ENCODE results near the gene KCNK1.
A peak's percentile ranks its signal among the peaks of the same experiment; 100 is the strongest.

The KCNK1 gene

DNA sequence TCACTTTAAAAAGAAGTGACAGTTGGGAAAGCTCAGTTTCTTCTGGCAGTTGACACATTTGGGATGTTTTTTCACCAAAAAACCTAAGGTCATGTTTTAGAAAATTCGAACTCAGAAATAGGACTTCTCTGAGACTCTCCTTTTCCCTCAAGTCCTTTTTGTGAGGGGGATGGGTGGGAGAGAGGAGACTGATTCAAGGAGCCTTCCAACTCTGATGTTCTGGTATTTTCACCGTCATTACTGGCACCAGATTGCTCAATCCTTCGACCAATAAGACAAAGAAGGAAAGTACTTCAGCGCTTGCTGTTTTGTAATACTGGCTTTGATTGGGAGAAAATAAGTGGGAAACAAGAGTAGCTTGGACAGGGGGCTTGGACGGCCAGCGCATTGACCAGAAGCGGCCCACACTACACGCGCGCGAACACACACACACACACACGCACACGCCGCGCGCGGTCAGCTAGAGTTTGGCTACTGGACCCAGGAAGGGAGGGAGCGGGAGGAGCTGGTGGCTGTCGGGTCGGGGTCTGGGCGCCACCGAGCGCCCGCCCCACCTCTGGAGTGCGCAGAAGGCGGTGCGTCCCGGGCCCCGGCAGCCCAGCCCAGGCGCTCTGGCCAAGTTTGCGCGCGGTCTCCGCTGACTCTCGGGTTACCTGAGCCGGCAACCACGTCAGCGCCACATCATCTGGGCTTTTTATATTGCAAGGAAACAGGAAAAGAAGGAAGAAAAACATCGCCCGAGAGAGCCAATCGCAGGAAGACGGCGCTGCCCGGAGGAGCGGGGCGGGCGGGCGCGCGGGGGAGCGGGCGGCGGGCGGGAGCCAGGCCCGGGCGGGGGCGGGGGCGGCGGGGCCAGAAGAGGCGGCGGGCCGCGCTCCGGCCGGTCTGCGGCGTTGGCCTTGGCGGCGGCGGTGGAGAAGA, at the start of gene KCNK1:
TSS of gene KCNK1 (plus strand) at position 855 of the 921 bp plus-strand sequence. CDS start at position 921, 66 bp downstream.
- peak within 1 kb of the TSS; percentile 93 for H3K27ac ChIP-seq
- DNase-seq (ENCODE audit: low read depth, low spot score) = peak; percentile 58

DNA sequence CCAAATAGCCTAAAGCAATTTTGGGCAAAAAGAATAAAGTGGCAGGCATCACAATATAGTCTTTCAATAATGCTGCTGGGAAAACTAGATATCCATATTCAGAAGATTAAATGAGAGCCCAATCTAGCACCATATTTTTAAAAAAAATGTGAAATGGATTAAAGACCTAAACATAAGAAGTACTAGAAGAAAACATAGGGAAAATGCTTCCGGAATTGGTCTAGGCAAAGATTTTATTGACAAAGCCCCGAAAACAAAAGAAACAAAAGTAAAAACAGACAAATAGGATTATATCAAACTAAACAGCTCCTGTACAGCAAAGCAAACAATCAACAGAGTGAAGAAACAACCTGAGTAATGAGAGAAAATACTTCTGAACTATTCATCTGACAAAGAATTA, 48.6 kb upstream of the KCNK1 start:
- H3K27ac ChIP-seq = no peak overlapping the region
- DNase-seq (ENCODE audit: low read depth, low spot score) = no peak

DNA sequence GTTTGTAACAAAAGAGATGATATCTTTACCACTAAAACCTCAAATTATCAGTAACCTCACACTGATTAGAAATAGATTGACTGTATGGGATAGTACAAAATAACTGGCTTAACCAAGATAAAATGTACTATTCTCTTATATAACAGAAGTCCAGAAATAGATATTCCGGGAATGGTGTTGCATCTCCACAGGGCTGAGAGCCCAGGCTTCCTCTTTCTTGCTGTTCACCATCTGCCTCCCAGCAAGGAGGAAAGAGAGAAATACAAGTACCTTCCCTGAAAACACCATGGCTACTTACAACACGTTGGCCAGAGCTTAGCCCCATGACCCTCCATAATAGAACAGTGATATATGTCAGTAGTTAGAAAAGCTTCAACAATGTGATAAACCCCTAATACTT, 47.0 kb upstream of the KCNK1 start:
- no peak for DNase-seq (ENCODE audit: low read depth, low spot score)
- H3K27ac ChIP-seq = no peak overlapping the region

DNA sequence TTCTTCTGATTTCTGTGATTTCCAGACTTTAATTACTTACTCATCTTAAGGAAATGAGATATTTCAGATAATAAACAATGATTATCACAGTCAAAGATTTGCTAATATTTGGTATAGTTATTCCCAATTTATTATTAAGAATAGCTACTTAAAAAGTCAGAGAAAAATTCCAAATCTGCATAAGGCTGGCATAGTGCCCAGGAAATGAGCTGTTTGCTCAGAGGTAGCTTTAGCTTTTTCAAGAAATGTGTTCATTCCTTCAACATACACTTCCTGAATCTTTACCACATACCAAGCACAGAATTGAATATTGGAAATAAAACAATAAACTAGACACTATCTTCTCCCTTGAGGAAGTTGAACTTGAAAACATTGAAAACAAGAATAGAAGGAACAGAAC, 44.3 kb upstream of the KCNK1 start:
- H3K27ac ChIP-seq = no peak overlapping the region
- DNase-seq (ENCODE audit: low read depth, low spot score) = no peak

DNA sequence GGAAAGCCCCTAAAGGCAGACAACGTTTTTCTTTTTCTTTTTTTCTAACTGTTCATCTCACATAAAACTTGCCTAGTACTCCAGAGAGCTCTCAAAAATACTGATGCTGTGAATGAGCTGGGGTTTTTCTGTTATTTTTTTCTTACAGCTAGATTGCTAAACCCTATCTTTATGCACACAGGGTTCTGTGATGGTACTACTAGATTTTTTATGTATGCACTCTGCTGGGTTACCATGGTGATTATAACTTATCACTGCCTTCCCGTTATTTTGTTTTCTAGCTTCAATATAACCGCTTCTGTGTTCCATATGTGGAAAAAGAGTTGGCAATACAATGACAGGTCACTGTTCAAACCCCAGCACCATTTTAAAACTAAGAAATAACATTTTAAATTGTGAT, 43.7 kb upstream of the KCNK1 start:
- DNase-seq (ENCODE audit: low read depth, low spot score) = no peak
- H3K27ac ChIP-seq = no peak overlapping the region

DNA sequence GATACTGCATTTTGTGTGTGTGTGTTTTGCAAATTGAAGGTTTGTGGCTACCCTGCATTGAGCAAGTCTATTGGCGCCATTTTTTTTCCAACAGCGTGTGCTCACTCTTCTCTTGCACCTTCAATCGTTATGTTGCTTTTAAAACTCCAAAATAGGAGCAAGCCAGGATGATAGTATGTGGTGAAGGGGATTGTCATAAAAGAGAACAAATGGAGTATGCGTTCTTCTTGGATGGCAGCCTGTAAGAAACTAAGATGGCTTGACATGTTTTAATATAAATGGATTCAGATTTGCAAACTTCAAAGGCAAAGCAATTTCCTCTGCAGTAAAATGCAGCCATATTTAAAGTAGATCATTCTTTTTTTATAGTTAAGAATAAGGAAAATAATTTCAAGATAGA, 43.2 kb upstream of the KCNK1 start:
- DNase-seq (ENCODE audit: low read depth, low spot score) = no peak
- no peak overlapping the region for H3K27ac ChIP-seq

DNA sequence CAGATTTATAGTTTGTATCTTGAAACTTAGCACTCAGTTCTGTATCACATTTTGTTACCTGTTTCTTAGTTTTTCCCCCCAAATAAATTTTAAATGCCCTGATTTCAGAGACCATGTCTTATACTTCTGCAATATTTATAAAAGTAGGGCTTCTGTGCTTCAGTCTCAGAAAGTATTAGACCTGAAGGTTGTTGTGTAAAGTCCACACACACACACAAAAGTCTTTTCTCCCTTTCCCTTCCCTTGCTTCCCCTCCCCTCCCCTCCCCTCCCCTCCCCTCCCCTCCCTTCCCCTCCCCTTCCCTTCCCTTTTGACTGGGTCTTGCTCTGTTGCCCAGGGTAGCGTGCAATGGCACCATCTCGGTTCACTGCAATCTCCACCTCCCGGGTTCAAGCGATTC, 41.0 kb upstream of the KCNK1 start:
- no peak for DNase-seq (ENCODE audit: low read depth, low spot score)
- no peak overlapping the region for H3K27ac ChIP-seq

DNA sequence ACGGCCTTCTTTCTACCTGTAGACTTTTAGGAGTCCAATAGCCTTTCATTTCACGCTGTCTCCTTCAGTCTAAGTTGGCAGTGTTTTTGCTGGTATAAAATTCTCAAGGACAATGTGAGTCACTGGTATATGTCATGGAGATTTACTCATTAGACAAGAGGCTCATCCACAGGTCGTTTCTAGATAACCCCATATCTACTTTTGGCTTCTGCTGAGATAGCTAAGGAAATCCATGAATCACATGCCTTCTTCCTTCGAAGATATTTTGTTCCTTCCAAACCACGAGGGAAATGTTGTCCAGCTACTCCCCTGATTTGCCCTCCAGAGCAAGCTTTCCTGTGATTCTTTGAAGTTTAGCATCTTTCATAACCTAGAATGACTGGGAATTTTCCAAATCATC, 38.5 kb upstream of the KCNK1 start:
- DNase-seq (ENCODE audit: low read depth, low spot score) = no peak
- H3K27ac ChIP-seq = no peak overlapping the region

DNA sequence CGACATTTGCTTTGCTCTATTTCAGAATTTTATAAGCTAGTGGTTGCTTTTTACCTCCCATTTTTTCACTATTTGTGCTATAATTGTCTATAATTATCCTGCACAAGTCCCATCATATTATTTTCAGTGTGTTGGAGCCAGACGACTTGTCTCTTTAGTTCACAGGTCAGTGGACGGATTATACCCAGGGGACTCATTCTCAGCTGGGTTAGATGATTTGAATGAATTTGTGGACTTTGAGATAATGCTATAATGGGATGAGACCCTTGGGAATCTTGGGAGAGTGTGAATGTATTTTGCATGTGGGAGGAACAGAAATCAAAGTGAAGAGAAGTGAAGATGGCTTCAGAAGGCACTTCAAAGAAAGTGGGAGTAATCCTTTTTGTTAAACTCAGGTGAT, 31.5 kb upstream of the KCNK1 start:
- DNase-seq (ENCODE audit: low read depth, low spot score) = no peak

DNA sequence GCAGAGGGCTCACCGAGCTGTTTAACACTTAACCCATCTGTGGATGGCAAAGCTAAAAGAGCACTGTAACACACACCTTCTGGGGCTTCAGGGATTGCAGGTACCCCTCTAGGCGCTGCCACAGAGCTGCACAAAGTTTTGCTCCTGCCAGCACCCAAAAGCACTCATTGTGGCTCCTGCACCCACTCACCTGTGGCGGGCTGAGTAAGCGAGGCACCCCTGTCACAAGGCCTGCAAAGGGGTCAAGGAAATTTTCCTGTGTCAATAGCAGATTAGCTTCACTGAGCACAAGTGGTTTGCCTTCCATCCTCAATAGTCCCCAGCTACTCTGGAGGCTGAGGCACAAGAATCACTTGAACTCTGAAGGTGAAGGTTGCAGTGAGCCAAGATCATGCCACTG, 29.5 kb upstream of the KCNK1 start:
- DNase-seq (ENCODE audit: low read depth, low spot score) = no peak
- no peak overlapping the region for H3K27ac ChIP-seq

More for the DNA sequence above, 31.5 kb upstream of the KCNK1 start:
- no peak overlapping the region for H3K27ac ChIP-seq

DNA sequence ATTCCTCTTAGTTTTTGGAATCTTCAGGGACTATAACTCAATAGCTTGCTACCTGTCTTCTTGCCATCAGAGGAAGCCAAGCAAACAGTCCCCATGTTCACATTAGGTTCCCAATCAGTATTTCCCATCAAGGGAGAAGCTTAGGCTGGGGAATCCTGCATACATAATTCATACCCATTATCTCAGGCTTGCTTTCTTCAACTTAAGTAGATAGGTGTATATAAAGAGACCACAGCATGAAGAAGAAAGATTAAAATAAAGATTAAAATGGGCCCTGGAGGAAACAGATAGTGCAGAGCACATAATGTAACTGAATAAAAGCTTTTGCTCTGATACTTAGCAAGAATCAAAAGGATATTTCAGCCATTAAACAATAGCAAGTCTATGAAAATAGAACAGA, 29.0 kb upstream of the KCNK1 start:
- no peak overlapping the region for H3K27ac ChIP-seq
- DNase-seq (ENCODE audit: low read depth, low spot score) = no peak

DNA sequence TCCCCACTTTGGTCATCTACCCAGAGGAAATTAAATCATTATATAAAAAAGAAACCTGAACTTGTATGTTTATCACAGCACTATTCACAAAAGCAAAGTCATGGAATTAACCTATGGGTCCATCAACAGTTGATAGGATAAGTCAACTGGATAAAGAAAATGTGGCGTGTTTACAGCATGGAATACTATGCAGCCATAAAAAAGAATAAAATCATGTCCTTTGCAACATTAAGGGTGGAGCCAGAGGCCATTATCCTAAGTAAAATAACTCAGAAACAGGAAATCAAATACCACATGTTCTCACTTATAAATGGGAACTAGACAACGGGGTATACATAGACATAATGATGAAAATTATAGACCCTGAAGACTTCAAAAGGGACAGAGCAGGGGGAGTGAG, 27.6 kb upstream of the KCNK1 start:
- H3K27ac ChIP-seq = no peak overlapping the region
- DNase-seq (ENCODE audit: low read depth, low spot score) = no peak

DNA sequence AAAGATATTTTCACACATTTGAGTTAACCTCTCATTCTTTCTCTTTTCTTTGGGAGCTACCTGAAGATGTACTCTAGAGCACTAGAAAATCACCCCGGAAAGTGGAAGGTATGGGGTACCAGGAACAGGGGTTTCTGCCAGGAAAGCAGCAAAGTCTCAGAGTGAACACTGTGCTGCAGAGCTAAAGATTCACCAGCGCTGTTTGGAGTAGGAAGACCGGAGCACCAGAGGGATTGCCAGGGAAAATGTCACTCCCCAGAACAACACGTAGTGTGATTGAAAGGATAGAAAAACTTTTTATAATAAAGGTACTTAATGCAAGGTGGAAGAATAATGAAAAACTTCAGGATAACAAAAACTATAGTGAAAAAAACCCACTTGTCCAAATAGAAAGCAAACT, 26.7 kb upstream of the KCNK1 start:
- H3K27ac ChIP-seq = no peak overlapping the region
- DNase-seq (ENCODE audit: low read depth, low spot score) = no peak

DNA sequence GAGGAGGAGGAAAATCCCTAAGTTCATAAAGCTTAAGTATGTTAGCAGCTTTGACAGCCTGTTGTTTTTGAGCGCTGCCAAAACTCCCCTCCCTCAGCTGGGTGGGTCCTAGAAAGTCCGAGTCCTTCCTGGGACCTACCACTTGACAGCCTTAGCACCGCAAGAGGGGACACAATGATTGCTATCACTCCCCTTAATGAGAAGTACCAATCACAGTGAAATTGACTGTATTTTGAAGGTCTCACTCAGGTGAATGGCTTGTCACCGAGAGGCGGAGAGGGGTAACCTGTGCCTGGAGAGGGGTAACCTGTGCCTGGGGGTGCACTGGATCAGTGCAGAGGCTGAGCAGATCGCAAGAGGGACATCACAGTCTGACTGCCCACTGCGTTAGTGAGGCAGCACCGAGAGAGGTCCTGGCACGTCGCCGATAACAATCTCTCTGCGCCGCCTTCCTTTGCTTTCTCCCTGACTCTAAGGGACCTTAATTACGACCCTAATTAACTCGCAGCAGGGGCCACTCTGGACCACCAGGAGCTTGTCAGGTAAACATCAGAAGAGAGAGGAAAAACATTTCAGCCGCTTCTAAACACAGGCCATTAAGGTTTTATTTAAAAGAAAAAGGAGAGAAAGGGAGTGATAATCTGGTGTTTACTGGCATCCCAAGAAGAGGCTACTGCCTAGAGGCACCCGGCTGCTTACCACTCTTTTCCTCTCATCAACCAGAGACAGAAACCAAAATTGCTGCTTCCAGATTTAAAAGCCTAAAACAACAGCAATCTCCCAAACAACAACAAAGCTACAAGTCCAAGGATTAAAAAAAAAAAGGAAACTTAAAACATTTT, 25.7 kb upstream of the KCNK1 start:
- DNase-seq (ENCODE audit: low read depth, low spot score) = no peak
- H3K27ac ChIP-seq = no peak overlapping the region

DNA sequence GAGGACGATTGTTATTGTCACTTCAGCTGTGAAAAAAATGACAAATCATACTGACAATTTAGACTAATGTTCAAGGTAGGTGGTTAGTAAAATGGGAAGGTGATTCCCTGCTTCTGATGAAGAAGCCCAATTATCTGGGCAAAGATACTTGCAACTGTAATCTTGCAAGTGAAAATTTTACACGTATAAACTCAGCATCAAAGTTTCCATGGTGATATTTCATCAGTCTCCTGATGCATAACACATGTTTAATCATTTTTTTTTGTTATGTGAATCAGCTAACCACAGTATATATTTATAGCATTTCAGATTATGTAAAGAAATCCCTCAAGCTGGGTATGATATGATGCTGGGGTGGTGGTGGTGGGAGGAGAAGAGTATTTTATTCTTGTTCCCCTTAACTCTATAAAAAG, 16.4 kb upstream of the KCNK1 start:
- no peak overlapping the region for H3K27ac ChIP-seq
- DNase-seq (ENCODE audit: low read depth, low spot score) = no peak

DNA sequence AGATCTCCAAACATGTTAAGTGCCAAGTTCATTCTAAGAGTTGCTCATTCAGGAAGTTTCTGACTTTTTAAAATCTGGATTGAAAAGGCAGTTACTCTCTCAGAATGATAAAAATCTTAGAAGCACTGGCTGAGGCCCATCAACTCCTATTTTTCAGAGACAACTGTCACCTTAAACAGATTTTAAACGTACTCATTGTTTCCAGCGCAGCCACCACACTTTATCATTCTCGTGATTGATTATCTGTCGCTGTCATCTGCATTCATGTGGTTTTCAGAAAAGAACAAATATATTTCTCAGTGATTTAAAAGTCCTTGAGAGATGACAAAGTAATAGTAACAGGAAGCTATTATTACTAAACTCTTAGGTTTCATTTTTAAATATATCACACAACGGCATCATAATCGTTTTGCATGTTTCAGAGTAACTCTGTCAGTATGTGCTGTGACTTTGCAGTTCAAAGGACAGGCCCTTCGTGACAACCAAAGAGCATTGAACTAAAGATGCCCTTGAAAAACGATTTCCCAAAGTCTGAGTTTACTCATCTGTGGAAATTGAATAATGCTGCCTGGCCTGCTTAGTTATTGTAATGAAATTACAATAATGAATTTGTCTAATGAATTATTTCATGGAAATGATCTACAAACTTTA, 14.9 kb upstream of the KCNK1 start:
- no peak overlapping the region for H3K27ac ChIP-seq
- no peak for DNase-seq (ENCODE audit: low read depth, low spot score)

DNA sequence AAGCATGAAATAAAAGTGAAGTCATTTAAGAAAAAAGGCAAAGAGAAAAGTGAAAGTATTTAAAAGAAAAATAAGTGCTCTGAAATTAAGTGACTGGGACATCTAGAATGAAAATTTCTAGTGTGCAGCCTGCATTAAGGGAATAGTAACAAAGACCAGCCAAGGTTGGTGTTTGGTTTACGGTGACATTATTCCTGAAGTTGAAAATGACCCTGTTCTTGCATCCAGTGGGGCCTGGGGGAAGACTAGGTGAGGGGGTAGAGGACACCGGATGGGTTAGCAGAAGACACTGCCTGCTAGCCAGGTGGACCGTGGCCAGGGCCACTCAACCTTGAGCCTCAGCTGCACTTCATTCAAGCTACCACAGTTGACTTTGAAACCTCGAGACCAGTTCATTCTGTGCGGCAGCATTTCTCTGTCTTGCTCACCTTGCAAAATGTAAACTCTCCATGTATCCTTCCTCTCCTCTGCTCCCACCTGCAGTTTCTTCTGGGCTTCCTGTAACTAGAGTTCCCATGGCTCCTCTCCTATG, 14.3 kb upstream of the KCNK1 start:
- H3K27ac ChIP-seq = no peak overlapping the region
- DNase-seq (ENCODE audit: low read depth, low spot score) = no peak

DNA sequence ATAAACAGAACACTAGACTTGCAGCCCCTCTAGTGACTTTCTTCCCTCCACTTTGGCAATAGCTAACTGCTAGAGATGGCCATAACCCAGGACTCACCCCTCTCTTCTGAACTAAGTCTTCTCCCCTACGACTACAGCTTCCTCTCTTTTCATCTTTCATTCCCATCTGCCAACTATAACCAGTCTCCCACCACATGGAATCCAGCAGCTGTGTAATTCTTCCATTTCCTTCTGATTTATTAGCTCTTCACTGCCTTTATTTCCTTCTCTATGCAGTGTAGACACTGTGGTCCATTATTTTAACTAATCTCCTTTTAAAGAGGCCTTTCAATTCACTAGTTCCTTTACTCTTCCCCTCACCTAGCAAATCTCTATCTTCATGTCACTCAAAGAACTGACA, 13.4 kb upstream of the KCNK1 start:
- no peak for DNase-seq (ENCODE audit: low read depth, low spot score)
- H3K27ac ChIP-seq = no peak overlapping the region

DNA sequence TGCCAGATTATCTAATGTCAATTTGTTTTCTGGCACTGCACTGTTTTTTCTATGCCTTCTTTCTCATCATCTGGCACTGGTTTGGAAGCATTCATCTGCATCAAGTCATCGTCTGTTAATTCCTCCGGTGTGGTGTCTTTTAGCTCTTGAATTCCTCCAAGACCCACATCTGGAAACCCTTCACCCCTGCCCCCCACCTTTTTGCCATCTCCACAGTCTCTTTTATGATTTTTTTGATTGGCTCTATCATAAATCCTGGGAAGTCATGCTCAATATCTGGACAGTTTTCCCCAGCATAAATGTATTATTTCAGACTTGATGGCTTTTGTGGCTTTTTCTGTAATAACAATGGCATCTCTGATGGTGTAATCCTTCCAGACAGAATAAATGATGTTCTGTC, 10.4 kb upstream of the KCNK1 start:
- no peak for DNase-seq (ENCODE audit: low read depth, low spot score)

DNA sequence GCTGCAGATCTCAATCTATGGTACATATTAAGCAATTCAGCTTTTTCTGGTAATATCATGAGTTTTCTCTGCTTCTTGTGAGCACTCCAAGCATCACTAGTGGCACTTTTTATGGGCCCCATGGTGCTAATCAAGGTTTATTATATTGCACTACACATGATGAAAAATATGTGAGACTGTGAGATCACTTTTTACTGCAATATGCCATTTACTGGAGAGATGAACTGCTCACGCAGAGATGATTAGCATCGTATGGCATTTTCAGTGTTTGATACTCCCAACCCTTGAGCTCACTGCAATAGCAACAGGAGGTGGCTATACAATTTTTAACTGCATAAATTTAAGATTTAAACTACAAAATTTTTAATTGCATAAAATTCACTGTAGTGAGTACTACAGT, 8.7 kb upstream of the KCNK1 start:
- no peak overlapping the region for H3K27ac ChIP-seq
- DNase-seq (ENCODE audit: low read depth, low spot score) = no peak

More for the DNA sequence above, 10.4 kb upstream of the KCNK1 start:
- no peak overlapping the region for H3K27ac ChIP-seq

DNA sequence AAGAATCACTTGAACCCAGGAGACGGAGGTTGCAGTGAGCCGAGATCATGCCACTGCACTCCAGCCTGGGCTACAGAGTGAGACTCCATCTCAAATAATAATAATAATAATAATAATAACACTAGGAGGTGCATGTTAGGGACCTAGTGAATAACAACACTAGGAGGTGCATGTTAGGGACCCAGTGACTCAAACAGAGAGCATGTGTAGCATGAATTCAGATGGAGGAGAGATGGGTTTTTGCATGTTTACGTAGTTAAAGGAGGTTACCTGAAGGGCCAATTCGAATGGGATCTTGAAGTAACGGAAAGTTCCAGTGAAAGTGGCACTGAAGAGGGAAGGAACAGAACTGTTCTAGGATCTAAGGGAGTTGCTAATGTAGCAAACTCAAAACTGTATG, 7.1 kb upstream of the KCNK1 start:
- DNase-seq (ENCODE audit: low read depth, low spot score) = no peak
- peak overlapping the region; percentile 10 for H3K27ac ChIP-seq

Measured in epithelial cell of prostate (primary cell).